NCI-H69 (cell line): ENCODE results near the gene LAYN.
A peak's percentile ranks its signal among the peaks of the same experiment; 100 is the strongest.

ENCODE experiments used
- DNase-seq: peaks from one replicate; lab custom pipeline; 2025; lab: John Stamatoyannopoulos, UW

The LAYN gene

GRCh38 chr11:111598148-111598547, 57.6 kb downstream of the LAYN start:
- no peak for DNase-seq

GRCh38 chr11:111598559-111598958, 58.0 kb downstream of the LAYN start:
- no peak for DNase-seq

- DNase-seq: no peak
These were observed 61.1 kb downstream of the LAYN start for GRCh38 chr11:111601636-111601978.

GRCh38 chr11:111601979-111602864, 61.7 kb downstream of the LAYN start, which contains the start of gene SIK2:
TSS of gene SIK2 (plus strand) at chr11:111602449. CDS start at chr11:111602564, 115 bp downstream.
- peak; percentile 99 for DNase-seq

- peak; percentile 74 for DNase-seq
These were observed 62.5 kb downstream of the LAYN start for GRCh38 chr11:111602865-111603610.

GRCh38 chr11:111603611-111604130, 63.2 kb downstream of the LAYN start:
- DNase-seq: no peak

- DNase-seq: peak; percentile 78
These were observed 64.0 kb downstream of the LAYN start for GRCh38 chr11:111604392-111605009.

GRCh38 chr11:111605681-111606080, 65.2 kb downstream of the LAYN start:
- no peak for DNase-seq

- DNase-seq: no peak
These were observed 66.5 kb downstream of the LAYN start for GRCh38 chr11:111606986-111607385.

- peak; percentile 11 for DNase-seq
These were observed 67.2 kb downstream of the LAYN start for GRCh38 chr11:111607751-111608150.
